Mesenchymal stem cell (in vitro differentiated cells and primary cell): ENCODE results near the gene DNAJC27. TPM values are rescaled to one million over a fixed set of nuclear protein-coding genes. Genes with fewer than 3 reads are reported as not detected.

Experiments used
- small RNA-seq: library from polyadenylated mRNA; stranded (forward); fragments of <200 nt; extraction: miRNeasy Mini kit (QIAGEN cat#:217004); gene quantifications from one replicate; pipeline ENCODE3, GENCODE V24; 2013; ENCODE audit warnings: low read depth

The DNAJC27 gene

Small RNA genes lying within 50 kb of the gene (small RNA-seq; reads per million reads assigned to genes)
- gene AC013267.1 (not detected), gene RF00016 (not detected), gene RF00019 (not detected)
